ENCODE results near the gene PALD1. TPM values are rescaled to one million over a fixed set of nuclear protein-coding genes. Genes with fewer than 3 reads are reported as not detected.
"Not testable (repeated sequence)": the region's sequence is repeated elsewhere in the genome, so short reads cannot be mapped to it uniquely, and the experiment has no call there.

PALD1 gene
- polyA plus RNA-seq, 1 donor: 10.1 TPM

GRCh38 chr10:70481831-70482530, 3.4 kb downstream of the PALD1 start:
- no peak for DNase-seq

GRCh38 chr10:70482982-70483760, 4.6 kb downstream of the PALD1 start:
- no peak for DNase-seq

GRCh38 chr10:70483872-70484271, 5.3 kb downstream of the PALD1 start:
- DNase-seq: not testable (repeated sequence)

- no peak for DNase-seq
Measured at GRCh38 chr10:70487824-70488223, 9.3 kb downstream of the PALD1 start.

GRCh38 chr10:70490142-70490541, 11.6 kb downstream of the PALD1 start:
- no peak for DNase-seq

GRCh38 chr10:70491614-70492013, 13.0 kb downstream of the PALD1 start:
- no peak for DNase-seq

GRCh38 chr10:70492786-70493659, 14.5 kb downstream of the PALD1 start:
- no peak for DNase-seq

- no peak for DNase-seq
Measured at GRCh38 chr10:70493660-70494234, 15.2 kb downstream of the PALD1 start.

GRCh38 chr10:70494536-70494935, 16.0 kb downstream of the PALD1 start:
- no peak for DNase-seq

GRCh38 chr10:70494966-70495365, 16.4 kb downstream of the PALD1 start:
- DNase-seq: no peak

- DNase-seq: no peak
Measured at GRCh38 chr10:70495691-70496261, 17.2 kb downstream of the PALD1 start.

GRCh38 chr10:70496341-70497119, 18.0 kb downstream of the PALD1 start:
- DNase-seq: no peak

- DNase-seq: no peak
Measured at GRCh38 chr10:70497120-70497545, 18.6 kb downstream of the PALD1 start.

GRCh38 chr10:70498970-70499835, 20.6 kb downstream of the PALD1 start:
- no peak for DNase-seq

- no peak for DNase-seq
Measured at GRCh38 chr10:70499836-70500167, 21.2 kb downstream of the PALD1 start.

GRCh38 chr10:70500368-70500767, 21.8 kb downstream of the PALD1 start:
- DNase-seq: no peak

- no peak for DNase-seq
Measured at GRCh38 chr10:70500812-70501301, 22.3 kb downstream of the PALD1 start.

- DNase-seq: no peak
Measured at GRCh38 chr10:70502406-70502805, 23.8 kb downstream of the PALD1 start.

- DNase-seq: no peak
Measured at GRCh38 chr10:70503776-70504175, 25.2 kb downstream of the PALD1 start.
